ENCODE results near the gene CYP3A7. TPM values are rescaled to one million over a fixed set of nuclear protein-coding genes. Genes with fewer than 3 reads are reported as not detected.

CYP3A7 gene
- total and polyA plus RNA-seq, 2 of the 4 experiments (the other 2 are of a cell fraction) = not detected

GRCh38 chr7:99720800-99721595, 14.0 kb downstream of the CYP3A7 start:
- dilution Hi-C loops (cut with HindIII; ENCODE audit: low sequenced_read_pairs, unreplicated experiment) = no loop called here
- no peak for DNase-seq
- Histone ChIP-seq H3K14ac (replicated peaks; ENCODE audit: low read depth, low read length) (no peak overlapping the region), H3K27ac (ENCODE audit: insufficient read depth, low read length) (no peak overlapping the region), H3K4ac (ENCODE audit: low read depth, low read length) (no peak overlapping the region), H4K91ac (ENCODE audit: insufficient read depth, low read depth, low read length) (no peak overlapping the region), H2BK120ac (ENCODE audit: low read depth, low read length) (no peak overlapping the region), H3K18ac (ENCODE audit: low read depth, low read length) (no peak overlapping the region), H2AK5ac (ENCODE audit: low read depth, low read length) (no peak overlapping the region), H2AFZ (replicated peaks; ENCODE audit: low read length, poor library complexity) (no peak overlapping the region), H3K4me1 (ENCODE audit: control insufficient read depth, insufficient read depth, low read length) (no peaks in the 10 kb centered on the region), H3K23ac (ENCODE audit: low read depth, low read length) (no peak overlapping the region), H2BK15ac (ENCODE audit: low read depth, low read length) (no peak overlapping the region), H3K9me3 (ENCODE audit: control insufficient read depth, insufficient read depth, low read length) (no peaks in the 10 kb centered on the region), H3K4me2 (ENCODE audit: low read depth, low read length) (no peak overlapping the region), H4K20me1 (ENCODE audit: insufficient read depth, low read length) (no peaks in the 10 kb centered on the region), H3K9me1 (ENCODE audit: insufficient read depth, low read length) (no peaks in the 10 kb centered on the region), H3K56ac (ENCODE audit: extremely low read depth, insufficient read depth, low read length) (no peak overlapping the region), H3K9ac (ENCODE audit: low read depth, low read length) (no peak overlapping the region), H3K79me1 (ENCODE audit: low read depth in 1 of 2, low read length in 2 of 2) (no peaks in the 10 kb centered on the region), H4K8ac (ENCODE audit: low read depth in 2 of 2, low read length in 2 of 2) (no peak overlapping the region), H3K4me3 (ENCODE audit: insufficient read depth, low read depth, low read length) (no peak overlapping the region), H2BK5ac (ENCODE audit: low read depth, low read length, poor library complexity, severe bottlenecking) (no peak overlapping the region), H2BK20ac (ENCODE audit: low read depth, low read length) (no peak overlapping the region), H3K36me3 (ENCODE audit: control insufficient read depth, insufficient read depth, low read length) (no peaks in the 10 kb centered on the region), H3K27me3 (ENCODE audit: control insufficient read depth, insufficient read depth, low read length) (peaks cover 2% of the 10 kb centered on the region), H4K5ac (ENCODE audit: low read depth, low read length) (no peak overlapping the region), H2AK9ac (replicated peaks; ENCODE audit: low read depth, low read length, poor library complexity) (no peak overlapping the region)
- POLR2A ChIA-PET (ENCODE audit: unreplicated experiment) = no interaction called here
- BruUV-seq (replicated peaks) = no TSS peak
- CTCF ChIA-PET = no interaction called here
- no peak for ATAC-seq (ENCODE audit: low read depth)
- in situ Hi-C loops (cut with MboI; ENCODE audit: low sequenced_read_pairs) = no loop called here
- no peak for TF ChIP-seq CHD1 (IDR thresholded peaks at IDR 0.05; ENCODE audit: low read depth, low read length)
- no peak for TF ChIP-seq RAD21 (IDR thresholded peaks at IDR 0.05; ENCODE audit: low read length)
- TF ChIP-seq CEBPB (IDR thresholded peaks at IDR 0.05; ENCODE audit: low read depth, low read length) = no peak
- TF ChIP-seq NFE2L2 (IDR thresholded peaks at IDR 0.05; ENCODE audit: low read depth, low read length) = no peak
- TF ChIP-seq MAFK (IDR thresholded peaks at IDR 0.05; ENCODE audit: low read depth, low read length) = no peak
- TF ChIP-seq USF2 (IDR thresholded peaks at IDR 0.05; ENCODE audit: low read depth, low read length) = no peak
- no peak for TF ChIP-seq RFX5 (IDR thresholded peaks at IDR 0.05; ENCODE audit: low read depth, low read length)
- TF ChIP-seq MAZ (IDR thresholded peaks at IDR 0.05; ENCODE audit: borderline replicate concordance, low read depth, low read length) = no peak
- no peak for TF ChIP-seq POLR2A (IDR thresholded peaks at IDR 0.05; ENCODE audit: low read depth, low read length)
- TF ChIP-seq BHLHE40 (IDR thresholded peaks at IDR 0.05; ENCODE audit: low read depth, low read length) = no peak
- 11% methylated on average over 3 of the region's 5 CpGs; no CpG with 5 or more reads in 1 of the 2 experiments for whole genome bisulfite sequencing, 2 experiments (ENCODE audit: extremely low coverage in 2 of 2, insufficient read length in 1 of 2)
- intact Hi-C loops (cut with micrococcal nuclease) = no loop called here

All from IMR-90 (cell line).